Testis (tissue), 2 donors: ENCODE measurements around the gene CCSER1.

Experiments
- CTCF ChIP-seq, 3 experiments: fragments of 450-650 bp in 2 of 3; fragments of 200-600 bp in 1 of 3; sonication (generic) in 1 of 3; IDR thresholded peaks; one replicate each; pipeline ENCODE4 v1.5.1; 2016 to 2019; ENCODE audit warnings: antibody characterized with exemption in 3 of 3, mild to moderate bottlenecking in 2 of 3, moderate library complexity in 1 of 3
- POLR2A ChIP-seq: fragments of 450-650 bp; IDR thresholded peaks from one replicate; pipeline ENCODE4 v1.6.1; 2017; ENCODE audit warnings: antibody characterized with exemption, mild to moderate bottlenecking, moderate library complexity

GRCh38 chr4:90357117-90357710 is 230.0 kb downstream of the CCSER1 start:
- TF ChIP-seq CTCF (IDR thresholded peaks at IDR 0.05), result peak in 1 of 3 experiments; percentile 22
- no peak for TF ChIP-seq POLR2A
